ENCODE data around the gene MYO10.

MYO10 gene

DNA sequence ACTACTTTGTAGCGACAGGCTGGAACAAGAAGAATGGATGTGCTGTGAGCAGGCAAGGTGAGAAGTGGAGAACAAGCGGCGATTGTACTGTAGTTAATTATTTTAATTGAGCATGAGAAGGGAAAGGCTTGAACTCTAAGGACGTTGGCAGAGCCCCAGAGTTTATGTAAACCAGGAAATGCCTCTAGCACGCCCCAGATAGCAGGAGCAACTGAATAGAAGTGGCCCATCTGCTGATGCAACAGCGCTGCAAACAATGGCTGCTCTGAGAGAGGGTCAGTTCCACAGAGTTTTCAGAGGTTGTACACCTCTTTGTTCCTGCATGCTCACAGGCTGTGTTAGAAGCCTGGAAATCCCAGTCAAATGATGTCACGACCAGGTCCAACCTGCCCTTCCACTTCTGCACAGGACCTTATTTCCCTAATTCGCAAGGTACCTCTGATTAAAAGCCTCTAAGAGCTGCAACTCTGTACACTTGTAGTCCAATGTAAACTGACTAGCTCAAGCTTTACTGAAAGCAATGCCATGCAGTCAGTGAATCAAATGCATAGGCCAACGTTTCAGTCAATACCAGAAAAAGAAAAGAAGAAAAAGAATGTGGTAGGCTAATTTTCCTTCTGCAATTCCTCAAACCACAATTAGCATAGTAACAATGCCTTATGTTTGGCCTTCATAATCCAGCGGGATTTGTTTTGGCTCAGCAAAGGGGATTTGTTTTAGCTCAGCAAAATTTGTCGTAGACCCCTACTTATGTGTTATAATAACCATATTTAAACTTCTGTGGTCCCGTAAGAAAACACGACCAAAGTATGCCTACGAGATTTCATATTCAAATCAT lies 199.7 kb downstream of the MYO10 start:
- Histone ChIP-seq H3K4me1 (ENCODE audit: control insufficient read depth, insufficient read depth, low read length) (peaks cover 6% of the 10 kb centered on the region; the same call in 1 of the 2 replicates), H3K36me3 (ENCODE audit: control insufficient read depth, insufficient read depth, low read length) (peaks cover 5% of the 10 kb centered on the region; the same call in 1 of the 2 replicates), H3K4me3 (ENCODE audit: low read length) (peak overlapping the region; percentile 18; the same call in 1 of the 2 replicates), H3K27ac (ENCODE audit: low read length) (peak overlapping the region; percentile 47), H3K27me3 (ENCODE audit: control insufficient read depth, insufficient read depth, low read length) (no peaks in the 10 kb centered on the region), H3K9me3 (ENCODE audit: control insufficient read depth, insufficient read depth, low read length) (no peaks in the 10 kb centered on the region)
- DNase-seq (ENCODE audit: low read depth, low spot score) = no peak
- WGBS (ENCODE audit: insufficient coverage, insufficient read length) = no CpG with 5 or more reads among the region's 14 CpGs

GRCh38 chr5:16735101-16736060 lies 200.7 kb downstream of the MYO10 start:
- Histone ChIP-seq H3K27ac (ENCODE audit: low read length) (peak overlapping the region; percentile 35), H3K9me3 (ENCODE audit: control insufficient read depth, insufficient read depth, low read length) (no peaks in the 10 kb centered on the region), H3K36me3 (ENCODE audit: control insufficient read depth, insufficient read depth, low read length) (peaks cover 5% of the 10 kb centered on the region; the same call in 1 of the 2 replicates), H3K4me1 (ENCODE audit: control insufficient read depth, insufficient read depth, low read length) (peaks cover 8% of the 10 kb centered on the region; the same call in 1 of the 2 replicates), H3K27me3 (ENCODE audit: control insufficient read depth, insufficient read depth, low read length) (no peaks in the 10 kb centered on the region), H3K4me3 (ENCODE audit: low read length) (peak overlapping the region; percentile 8; the same call in 1 of the 2 replicates)
- no peak for DNase-seq (ENCODE audit: low read depth, low spot score)
- no CpG with 5 or more reads among the region's 15 CpGs for WGBS (ENCODE audit: insufficient coverage, insufficient read length)

- Histone ChIP-seq H3K9me3 (ENCODE audit: control insufficient read depth, insufficient read depth, low read length) (no peaks in the 10 kb centered on the region), H3K27ac (ENCODE audit: low read length) (no peak overlapping the region), H3K36me3 (ENCODE audit: control insufficient read depth, insufficient read depth, low read length) (peaks cover 5% of the 10 kb centered on the region; the same call in 1 of the 2 replicates), H3K4me3 (ENCODE audit: low read length) (no peak overlapping the region), H3K4me1 (ENCODE audit: control insufficient read depth, insufficient read depth, low read length) (peaks cover 10% of the 10 kb centered on the region; the same call in 1 of the 2 replicates), H3K27me3 (ENCODE audit: control insufficient read depth, insufficient read depth, low read length) (no peaks in the 10 kb centered on the region)
- WGBS (ENCODE audit: insufficient coverage, insufficient read length) = no CpG with 5 or more reads among the region's 12 CpGs
- no peak for DNase-seq (ENCODE audit: low read depth, low spot score)
Measured at GRCh38 chr5:16733331-16734006, 202.6 kb downstream of the MYO10 start.

DNA sequence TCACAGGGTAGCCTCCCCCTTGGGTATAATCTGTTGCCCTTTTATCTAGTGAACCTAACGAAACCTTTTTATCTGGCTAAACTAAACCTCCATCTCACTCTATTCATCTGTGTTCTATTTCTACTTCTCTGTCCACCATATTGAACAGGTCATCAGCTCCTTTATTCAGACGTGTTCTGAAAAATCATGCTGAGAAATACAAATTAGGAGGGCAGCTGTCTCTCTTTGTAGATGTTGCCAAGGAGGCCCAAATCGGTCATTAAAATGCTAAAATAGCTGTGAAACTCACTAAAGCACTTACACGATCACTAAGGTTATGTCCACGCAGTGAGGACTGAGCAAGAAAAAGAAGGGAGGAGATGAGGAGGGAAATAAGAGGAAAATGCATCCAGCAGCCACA lies 203.7 kb downstream of the MYO10 start:
- H3K4me1 ChIP-seq (ENCODE audit: control insufficient read depth, insufficient read depth, low read length) = peaks cover 12% of the 10 kb centered on the region; the same call in 1 of the 2 replicates
- no CpG with 5 or more reads among the region's 5 CpGs for WGBS (ENCODE audit: insufficient coverage, insufficient read length)

GRCh38 chr5:16727755-16728325 lies 208.2 kb downstream of the MYO10 start:
- Histone ChIP-seq H3K27ac (ENCODE audit: low read length) (no peak overlapping the region), H3K9me3 (ENCODE audit: control insufficient read depth, insufficient read depth, low read length) (no peaks in the 10 kb centered on the region), H3K4me1 (ENCODE audit: control insufficient read depth, insufficient read depth, low read length) (peaks cover 5% of the 10 kb centered on the region; the same call in 1 of the 2 replicates), H3K4me3 (ENCODE audit: low read length) (no peak overlapping the region), H3K27me3 (ENCODE audit: control insufficient read depth, insufficient read depth, low read length) (no peaks in the 10 kb centered on the region), H3K36me3 (ENCODE audit: control insufficient read depth, insufficient read depth, low read length) (peaks cover 3% of the 10 kb centered on the region; the same call in 1 of the 2 replicates)
- no CpG with 5 or more reads among the region's 11 CpGs for WGBS (ENCODE audit: insufficient coverage, insufficient read length)
- DNase-seq (ENCODE audit: low read depth, low spot score) = no peak

More for the DNA sequence above, 203.7 kb downstream of the MYO10 start:
- no peaks in the 10 kb centered on the region for H3K9me3 ChIP-seq (ENCODE audit: control insufficient read depth, insufficient read depth, low read length)
- DNase-seq (ENCODE audit: low read depth, low spot score) = no peak
- peaks cover 5% of the 10 kb centered on the region; the same call in 1 of the 2 replicates for H3K36me3 ChIP-seq (ENCODE audit: control insufficient read depth, insufficient read depth, low read length)
- H3K27ac ChIP-seq (ENCODE audit: low read length) = no peak overlapping the region
- no peaks in the 10 kb centered on the region for H3K27me3 ChIP-seq (ENCODE audit: control insufficient read depth, insufficient read depth, low read length)
- no peak overlapping the region for H3K4me3 ChIP-seq (ENCODE audit: low read length)

- no CpG with 5 or more reads among the region's 5 CpGs for WGBS (ENCODE audit: insufficient coverage, insufficient read length)
- Histone ChIP-seq H3K36me3 (ENCODE audit: control insufficient read depth, insufficient read depth, low read length) (peaks cover 1% of the 10 kb centered on the region; the same call in 1 of the 2 replicates), H3K4me3 (ENCODE audit: low read length) (no peak overlapping the region), H3K27me3 (ENCODE audit: control insufficient read depth, insufficient read depth, low read length) (no peaks in the 10 kb centered on the region), H3K9me3 (ENCODE audit: control insufficient read depth, insufficient read depth, low read length) (no peaks in the 10 kb centered on the region), H3K27ac (ENCODE audit: low read length) (no peak overlapping the region), H3K4me1 (ENCODE audit: control insufficient read depth, insufficient read depth, low read length) (peaks cover 11% of the 10 kb centered on the region; the same call in 1 of the 2 replicates)
- DNase-seq (ENCODE audit: low read depth, low spot score) = no peak
Measured at GRCh38 chr5:16726538-16726946, 209.5 kb downstream of the MYO10 start.

- no peaks in the 10 kb centered on the region for H3K27me3 ChIP-seq (ENCODE audit: control insufficient read depth, insufficient read depth, low read length)
- H3K36me3 ChIP-seq (ENCODE audit: control insufficient read depth, insufficient read depth, low read length) = no peaks in the 10 kb centered on the region
- no peak for DNase-seq (ENCODE audit: low read depth, low spot score)
- no CpG with 5 or more reads among the region's 7 CpGs for WGBS (ENCODE audit: insufficient coverage, insufficient read length)
- H3K9me3 ChIP-seq (ENCODE audit: control insufficient read depth, insufficient read depth, low read length) = no peaks in the 10 kb centered on the region
- no peak overlapping the region for H3K27ac ChIP-seq (ENCODE audit: low read length)
- H3K4me3 ChIP-seq (ENCODE audit: low read length) = no peak overlapping the region
- peaks cover 12% of the 10 kb centered on the region; the same call in 1 of the 2 replicates for H3K4me1 ChIP-seq (ENCODE audit: control insufficient read depth, insufficient read depth, low read length)
Measured at GRCh38 chr5:16725575-16725974, 210.5 kb downstream of the MYO10 start.

DNA sequence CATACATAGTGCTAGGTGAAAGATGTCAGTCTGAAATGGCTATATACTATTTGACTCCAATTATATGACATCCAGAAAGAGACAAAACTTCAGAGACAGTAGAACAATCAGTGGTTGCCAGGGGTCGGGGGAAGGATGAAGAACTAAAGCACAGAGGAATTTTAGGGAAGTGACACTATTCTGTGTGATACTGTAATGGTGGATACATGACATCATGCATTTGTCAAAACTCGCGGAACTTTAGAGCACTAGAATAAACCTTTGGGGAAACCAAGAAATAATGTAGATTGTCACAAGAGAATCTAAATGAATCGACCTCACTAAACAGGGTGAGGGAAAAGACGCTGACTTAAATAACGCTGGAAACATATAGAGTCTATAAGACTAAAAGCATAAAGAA lies 212.3 kb downstream of the MYO10 start:
- WGBS (ENCODE audit: insufficient coverage, insufficient read length) = no CpG with 5 or more reads among the region's 6 CpGs
- H3K4me1 ChIP-seq (ENCODE audit: control insufficient read depth, insufficient read depth, low read length) = peaks cover 13% of the 10 kb centered on the region; the same call in 1 of the 2 replicates

DNA sequence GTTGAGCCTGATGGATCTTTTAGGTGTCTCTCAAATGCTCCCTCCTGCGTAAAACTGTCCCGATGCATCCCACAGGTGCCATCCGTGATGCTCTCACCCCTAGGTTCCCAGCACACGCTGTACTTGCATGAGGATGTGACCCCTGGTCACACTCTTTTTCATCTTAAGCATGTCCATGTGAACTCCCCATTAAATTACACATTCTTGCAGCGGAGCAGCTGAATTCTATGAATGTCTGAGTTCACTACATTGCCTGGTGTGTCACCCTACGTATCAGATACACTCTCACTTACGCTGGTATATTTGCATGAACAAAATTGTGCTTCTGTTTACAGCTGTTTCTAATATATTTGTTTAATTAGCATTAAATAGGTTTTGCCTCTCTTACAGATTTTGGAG lies 214.0 kb downstream of the MYO10 start:
- Histone ChIP-seq H3K4me3 (ENCODE audit: low read length) (no peak overlapping the region), H3K36me3 (ENCODE audit: control insufficient read depth, insufficient read depth, low read length) (no peaks in the 10 kb centered on the region), H3K27ac (ENCODE audit: low read length) (no peak overlapping the region), H3K9me3 (ENCODE audit: control insufficient read depth, insufficient read depth, low read length) (no peaks in the 10 kb centered on the region), H3K4me1 (ENCODE audit: control insufficient read depth, insufficient read depth, low read length) (peaks cover 12% of the 10 kb centered on the region; the same call in 1 of the 2 replicates), H3K27me3 (ENCODE audit: control insufficient read depth, insufficient read depth, low read length) (no peaks in the 10 kb centered on the region)
- no peak for DNase-seq (ENCODE audit: low read depth, low spot score)
- WGBS (ENCODE audit: insufficient coverage, insufficient read length) = no CpG with 5 or more reads among the region's 7 CpGs

More for the DNA sequence above, 212.3 kb downstream of the MYO10 start:
- Histone ChIP-seq H3K4me3 (ENCODE audit: low read length) (no peak overlapping the region), H3K36me3 (ENCODE audit: control insufficient read depth, insufficient read depth, low read length) (no peaks in the 10 kb centered on the region), H3K27ac (ENCODE audit: low read length) (no peak overlapping the region), H3K27me3 (ENCODE audit: control insufficient read depth, insufficient read depth, low read length) (no peaks in the 10 kb centered on the region), H3K9me3 (ENCODE audit: control insufficient read depth, insufficient read depth, low read length) (no peaks in the 10 kb centered on the region)
- DNase-seq (ENCODE audit: low read depth, low spot score) = no peak
